B cell (primary cell): ENCODE results near the gene GSTA4. TPM values are rescaled to one million over a fixed set of nuclear protein-coding genes. Genes with fewer than 3 reads are reported as not detected.
"Not testable (repeated sequence)": the region's sequence is repeated elsewhere in the genome, so short reads cannot be mapped to it uniquely, and the experiment has no call there.

Experiments used
- ATAC-seq: fragments of 200-7000 bp; cut with Tn5 transposase; one replicate; pipeline ENCODE4 v1.10.0; 2021; ENCODE audit warnings: low read depth, mild to moderate bottlenecking, moderate number of reproducible peaks, moderate library complexity
- CTCF ChIA-PET: fragments of 350-600 bp; sonication (Branson Sonifier 250); formaldehyde crosslinking; loops from one replicate; lab custom pipeline; 2021; ENCODE audit warnings: antibody characterized with exemption, inconsistent platforms; lab: Charles Lee
- POLR2A ChIA-PET: fragments of 350-600 bp; sonication (Branson Sonifier 250); formaldehyde crosslinking; loops from one replicate; lab custom pipeline; 2021; ENCODE audit warnings: antibody characterized with exemption; lab: Charles Lee
- DNase-seq: peaks from one replicate; pipeline ENCODE4 v3.0.0; 2013
- H2AFZ ChIP-seq: 2 replicates; pipeline ENCODE4 v1.6.1; 2012; ENCODE audit warnings: mild to moderate bottlenecking, low read depth, low read length; ENCODE audit not compliant: insufficient read depth, poor library complexity, severe bottlenecking
- H3K27ac ChIP-seq, 2 donors: 1 replicate in 1 of 2; 2 replicates in 1 of 2; pipeline ENCODE4 v1.5.1; 2012 to 2013; ENCODE audit warnings: low read length in 2 of 2, mild to moderate bottlenecking in 2 of 2, moderate library complexity in 1 of 2
- H3K27me3 ChIP-seq, 4 experiments: fragments of 200-600 bp in 1 of 4; sonication (generic) in 1 of 4; replicated peaks in 1 of 4; 1 replicate in 2 of 4; 2 replicates in 2 of 4; pipeline versions ENCODE4 v1.6.1 to v1.7.0; 2013 to 2016; ENCODE audit warnings: low read length in 3 of 4, mild to moderate bottlenecking in 2 of 4, mixed read lengths in 1 of 4, moderate library complexity in 1 of 4; ENCODE audit not compliant: insufficient read depth in 4 of 4, control insufficient read depth in 3 of 4; ENCODE audit errors: control extremely low read depth in 1 of 4
- H3K36me3 ChIP-seq, 2 experiments: replicated peaks in 1 of 2; 1 replicate in 1 of 2; 2 replicates in 1 of 2; pipeline versions ENCODE4 v1.6.1 to v1.7.1; 2013; ENCODE audit warnings: low read length in 1 of 2; ENCODE audit not compliant: insufficient read depth in 2 of 2, control insufficient read depth in 1 of 2; ENCODE audit errors: control extremely low read depth in 1 of 2, extremely low read depth in 1 of 2
- H3K4me1 ChIP-seq, 2 donors: fragments of 200-600 bp in 1 of 2; sonication (generic) in 1 of 2; 1 replicate in 1 of 2; 2 replicates in 1 of 2; pipeline versions ENCODE4 v1.5.1 to v1.6.1; 2013 to 2017; ENCODE audit warnings: low read length in 2 of 2; ENCODE audit not compliant: control insufficient read depth in 2 of 2, insufficient read depth in 2 of 2
- H3K4me2 ChIP-seq: replicated peaks from 2 replicates; pipeline ENCODE3; 2012; ENCODE audit warnings: mild to moderate bottlenecking, low read depth, low read length; ENCODE audit not compliant: poor library complexity, severe bottlenecking
- H3K4me3 ChIP-seq, 5 experiments: fragments of 200-600 bp in 1 of 5; sonication (generic) in 1 of 5; 1 replicate in 3 of 5; 2 replicates in 2 of 5; pipeline versions ENCODE4 v1.5.1 to v1.7.0; 2011 to 2016; ENCODE audit warnings: low read length in 4 of 5, mild to moderate bottlenecking in 4 of 5, low read depth in 2 of 5, control low read depth in 1 of 5, moderate library complexity in 1 of 5; ENCODE audit not compliant: insufficient read depth in 1 of 5; ENCODE audit errors: control extremely low read depth in 1 of 5, extremely low read depth in 1 of 5
- H3K79me2 ChIP-seq: fragments of 200-600 bp; sonication (generic); one replicate; pipeline ENCODE4 v1.6.0; 2016; ENCODE audit warnings: low read length; ENCODE audit not compliant: control insufficient read depth, insufficient read depth
- H3K9ac ChIP-seq: fragments of 200-600 bp; sonication (generic); 2 replicates; pipeline ENCODE4 v1.6.1; 2017; ENCODE audit warnings: mild to moderate bottlenecking, low read length, moderate library complexity
- H3K9me3 ChIP-seq, 3 donors: one replicate each; pipeline versions ENCODE4 v1.6.1 to v1.7.1; 2013; ENCODE audit warnings: low read length in 2 of 3; ENCODE audit not compliant: control insufficient read depth in 2 of 3, insufficient read depth in 1 of 3; ENCODE audit errors: control extremely low read depth in 1 of 3
- H4K20me1 ChIP-seq: 2 replicates; pipeline ENCODE4 v1.6.0; 2012; ENCODE audit warnings: mild to moderate bottlenecking, low read length; ENCODE audit not compliant: insufficient read depth, control insufficient read depth, poor library complexity, severe bottlenecking
- H3K27ac Mint-ChIP-seq: one replicate; pipeline ENCODE4 v1.8.0; 2021; ENCODE audit warnings: mixed read lengths
- H3K27me3 Mint-ChIP-seq: one replicate; pipeline ENCODE4 v1.8.0; 2021; ENCODE audit warnings: mixed read lengths
- H3K4me1 Mint-ChIP-seq: one replicate; pipeline ENCODE4 v1.8.0; 2021; ENCODE audit warnings: mixed read lengths
- H3K4me3 Mint-ChIP-seq: one replicate; pipeline ENCODE4 v1.8.0; 2021; ENCODE audit warnings: mixed read lengths
- H3K9me3 Mint-ChIP-seq: one replicate; pipeline ENCODE4 v1.8.0; 2022; ENCODE audit warnings: mixed read lengths; ENCODE audit not compliant: insufficient read depth
- EZH2 ChIP-seq: IDR thresholded peaks from 2 replicates; pipeline ENCODE4 v1.6.1; 2012; ENCODE audit warnings: borderline replicate concordance, low read depth, mild to moderate bottlenecking, moderate library complexity, low read length; ENCODE audit not compliant: insufficient read depth, poor library complexity, severe bottlenecking
- WGBS: methylation state at CpG from one replicate; pipeline ENCODE4 v1.1.5; 2013; ENCODE audit warnings: missing lambda C conversion rate; ENCODE audit not compliant: insufficient coverage; 5-methylcytosine and 5-hydroxymethylcytosine counted together
- intact Hi-C: fragments of 100-400 bp; cut with micrococcal nuclease; formaldehyde crosslinking; loops from one replicate; pipeline ENCODE4 v1.10.0; 2022
- polyA plus RNA-seq: library from polyadenylated mRNA; depleted of rRNA; stranded (reverse); fragments of >200 nt; gene quantifications from 2 replicates; pipeline ENCODE4 v1.2.3, GENCODE V29; 2012
- total RNA-seq, 2 donors: library from RNA; stranded (reverse); fragments of 120-200 nt in 1 of 2; gene quantifications; 1 replicate in 1 of 2; 2 replicates in 1 of 2; pipeline versions ENCODE4 v1.2.3 to v1.2.4, GENCODE V29; 2013 to 2022

The GSTA4 gene
- total and polyA plus RNA-seq, 2 donors (not counting 1 experiment from before 2014, with no cell fraction given) = 1.7 to 4.9 TPM

GRCh38 chr6:53009056-53009455 is 14.0 kb upstream of the GSTA4 start:
- H4K20me1 ChIP-seq = no peaks in the 10 kb centered on the region
- no peaks in the 10 kb centered on the region for H3K27me3 Mint-ChIP-seq
- no peaks in the 10 kb centered on the region for H3K79me2 ChIP-seq
- no peaks in the 10 kb centered on the region for H3K27me3 ChIP-seq
- no peaks in the 10 kb centered on the region for H3K9me3 Mint-ChIP-seq
- no peak overlapping the region for H3K4me3 ChIP-seq
- H3K4me1 Mint-ChIP-seq = no peaks in the 10 kb centered on the region
- no peak for TF ChIP-seq EZH2
- CTCF ChIA-PET = no interaction called here
- POLR2A ChIA-PET = no interaction called here
- ATAC-seq (no peak), DNase-seq (no peak)
- no peaks in the 10 kb centered on the region for H3K4me1 ChIP-seq
- H3K9me3 ChIP-seq = no peaks in the 10 kb centered on the region
- H2AFZ ChIP-seq = no peak overlapping the region
- intact Hi-C loops = no loop called here
- no peak overlapping the region for H3K27ac ChIP-seq
- 100% methylated on average over 2 of the region's 2 CpGs for WGBS
- no peak overlapping the region for H3K27ac Mint-ChIP-seq
- H3K4me2 ChIP-seq = no peak overlapping the region
- peaks cover 3 to 80% of the 10 kb centered on the region in 2 experiments for H3K36me3 ChIP-seq
- H3K9ac ChIP-seq = no peak overlapping the region
- no peak overlapping the region for H3K4me3 Mint-ChIP-seq

GRCh38 chr6:53008192-53008687 is 13.2 kb upstream of the GSTA4 start:
- WGBS = no CpG with 5 or more reads among the region's 4 CpGs

More at GRCh38 chr6:53008192-53008687, 13.2 kb upstream of the GSTA4 start:
- H4K20me1 ChIP-seq, H3K9ac ChIP-seq, ATAC-seq, intact Hi-C loops, H3K4me2 ChIP-seq, H3K79me2 ChIP-seq, H3K4me1 Mint-ChIP-seq, H2AFZ ChIP-seq, H3K27me3 Mint-ChIP-seq, H3K4me3 ChIP-seq, H3K27me3 ChIP-seq, DNase-seq, H3K9me3 Mint-ChIP-seq, H3K27ac ChIP-seq, H3K9me3 ChIP-seq, H3K27ac Mint-ChIP-seq, H3K4me1 ChIP-seq, POLR2A ChIA-PET, CTCF ChIA-PET, H3K4me3 Mint-ChIP-seq: not testable (repeated sequence)
- peaks cover 3 to 77% of the 10 kb centered on the region in 2 experiments for H3K36me3 ChIP-seq
